K562 (cell line): ENCODE measurements around the gene CRCP. TPM values are rescaled to one million over a fixed set of nuclear protein-coding genes. Genes with fewer than 3 reads are reported as not detected.

ENCODE experiments used
- CBX1 ChIP-seq: sonication (generic); IDR thresholded peaks from 2 replicates; pipeline ENCODE4 v1.6.1; 2016; ENCODE audit warnings: antibody characterized with exemption, low read depth, mild to moderate bottlenecking
- COPS2 ChIP-seq: fragments of 450-650 bp; conservative IDR thresholded peaks from 2 replicates; pipeline ENCODE4 v1.6.1; 2016; ENCODE audit warnings: mild to moderate bottlenecking, moderate library complexity
- DPF2 ChIP-seq: fragments of 450-650 bp; IDR thresholded peaks from 2 replicates; pipeline ENCODE4 v1.6.1; 2016
- GTF2E2 ChIP-seq: fragments of 200-800 bp; sonication (Bioruptor generic); IDR thresholded peaks from 2 replicates; pipeline ENCODE4 v1.6.1; 2016; ENCODE audit warnings: missing genetic modification characterization, missing compliant biosample characterization
- HLTF ChIP-seq: fragments of 450-650 bp; IDR thresholded peaks from 2 replicates; pipeline ENCODE4 v1.6.1; 2016
- HOXB6 ChIP-seq: fragments of 250-450 bp; sonication (Bioruptor Pico); IDR thresholded peaks from 2 replicates; pipeline ENCODE4 v1.5.1; 2022; ENCODE audit warnings: mild to moderate bottlenecking, borderline replicate concordance
- KLF16 ChIP-seq: IDR thresholded peaks from 2 replicates; pipeline ENCODE4 v1.6.1; 2016; ENCODE audit warnings: antibody characterized with exemption
- MAFG ChIP-seq: fragments of 450-650 bp; conservative IDR thresholded peaks from 2 replicates; pipeline ENCODE4 v1.6.1; 2016; ENCODE audit warnings: missing genetic modification characterization, missing compliant biosample characterization
- MTA2 ChIP-seq: fragments of 450-650 bp; IDR thresholded peaks from 2 replicates; pipeline ENCODE4 v1.6.1; 2016; ENCODE audit warnings: low read depth
- RBM22 ChIP-seq: fragments of 200-400 bp; formaldehyde crosslinking; IDR thresholded peaks from 2 replicates; pipeline ENCODE4 v1.6.1; 2018; ENCODE audit warnings: low read length, low read depth; ENCODE audit not compliant: poor library complexity, severe bottlenecking
- SETDB1 ChIP-seq: IDR thresholded peaks from one replicate; pipeline ENCODE4 v1.6.1; 2012; ENCODE audit warnings: low read length, control low read depth, inconsistent platforms
- SREBF1 ChIP-seq: fragments of 150-350 bp; IDR thresholded peaks from 2 replicates; pipeline ENCODE4 v1.6.1; 2014; ENCODE audit warnings: antibody characterized with exemption, low read depth, low read length, borderline replicate concordance
- TCF3 ChIP-seq: sonication (generic); formaldehyde crosslinking; IDR thresholded peaks from 2 replicates; pipeline ENCODE4 v1.4.0; 2020; ENCODE audit warnings: mild to moderate bottlenecking, missing genetic modification reagents
- ZNF316 ChIP-seq: fragments of 450-650 bp; IDR thresholded peaks from 2 replicates; pipeline ENCODE4 v1.6.1; 2016
- polyA plus RNA-seq, 8 experiments: library from polyadenylated mRNA; depleted of rRNA in 4 of 8; stranded (reverse) in 5 of 8; unstranded in 3 of 8; fragments of >200 nt; fragmentation: Nextera tagmentation in 2 of 8; fragmentation: Illumina TruSeq in 1 of 8; extraction: Ambion mirVana in 2 of 8; extraction: Trizol in 1 of 8; gene quantifications; 2 replicates each; pipeline versions ENCODE4 v1.2.1 to v1.2.3, GENCODE V29; 2011 to 2014; ENCODE audit warnings: inconsistent platforms in 1 of 8, missing spikeins in 1 of 8
- total RNA-seq, 7 experiments: library from RNA; depleted of rRNA in 6 of 7; stranded (reverse); fragments of >200 nt in 6 of 7; fragmentation: Illumina TruSeq in 2 of 7; extraction: Trizol in 2 of 7; gene quantifications; 2 replicates each; pipeline versions ENCODE4 v1.2.1 to v1.2.3, GENCODE V29; 2011 to 2021; ENCODE audit warnings: low replicate concordance in 1 of 7
- TF ChIP-seq, protein P1 (sequence below): sonication (generic); formaldehyde crosslinking; IDR thresholded peaks from 2 replicates; pipeline ENCODE4 v1.4.0; 2020; ENCODE audit warnings: mild to moderate bottlenecking, missing genetic modification reagents
- TF ChIP-seq, protein P2 (sequence below): fragments of 150-350 bp; IDR thresholded peaks from 2 replicates; pipeline ENCODE4 v1.6.1; 2014; ENCODE audit warnings: low read depth, mild to moderate bottlenecking, low read length, borderline replicate concordance
- TF ChIP-seq, protein P3 (sequence below): fragments of 450-650 bp; formaldehyde crosslinking; IDR thresholded peaks from 2 replicates; pipeline ENCODE4 v1.4.0; 2020; ENCODE audit warnings: mild to moderate bottlenecking
- TF ChIP-seq, protein P4 (sequence below): IDR thresholded peaks from 3 replicates; pipeline ENCODE4 v1.6.1; 2011; ENCODE audit warnings: borderline replicate concordance, mild to moderate bottlenecking; ENCODE audit not compliant: insufficient read length, insufficient read depth
- TF ChIP-seq, protein P5 (sequence below): fragments of 250-450 bp; sonication (Bioruptor Pico); IDR thresholded peaks from 2 replicates; pipeline ENCODE4 v1.8.0; 2022; ENCODE audit warnings: inconsistent platforms, mild to moderate bottlenecking, moderate library complexity, borderline replicate concordance

The CRCP gene
- total and polyA plus RNA-seq, 9 of the 15 experiments (the other 6 are each of a cell fraction or from before 2014, with no cell fraction given) = 22.1 to 58.3 (median 43.4) TPM

DNA sequence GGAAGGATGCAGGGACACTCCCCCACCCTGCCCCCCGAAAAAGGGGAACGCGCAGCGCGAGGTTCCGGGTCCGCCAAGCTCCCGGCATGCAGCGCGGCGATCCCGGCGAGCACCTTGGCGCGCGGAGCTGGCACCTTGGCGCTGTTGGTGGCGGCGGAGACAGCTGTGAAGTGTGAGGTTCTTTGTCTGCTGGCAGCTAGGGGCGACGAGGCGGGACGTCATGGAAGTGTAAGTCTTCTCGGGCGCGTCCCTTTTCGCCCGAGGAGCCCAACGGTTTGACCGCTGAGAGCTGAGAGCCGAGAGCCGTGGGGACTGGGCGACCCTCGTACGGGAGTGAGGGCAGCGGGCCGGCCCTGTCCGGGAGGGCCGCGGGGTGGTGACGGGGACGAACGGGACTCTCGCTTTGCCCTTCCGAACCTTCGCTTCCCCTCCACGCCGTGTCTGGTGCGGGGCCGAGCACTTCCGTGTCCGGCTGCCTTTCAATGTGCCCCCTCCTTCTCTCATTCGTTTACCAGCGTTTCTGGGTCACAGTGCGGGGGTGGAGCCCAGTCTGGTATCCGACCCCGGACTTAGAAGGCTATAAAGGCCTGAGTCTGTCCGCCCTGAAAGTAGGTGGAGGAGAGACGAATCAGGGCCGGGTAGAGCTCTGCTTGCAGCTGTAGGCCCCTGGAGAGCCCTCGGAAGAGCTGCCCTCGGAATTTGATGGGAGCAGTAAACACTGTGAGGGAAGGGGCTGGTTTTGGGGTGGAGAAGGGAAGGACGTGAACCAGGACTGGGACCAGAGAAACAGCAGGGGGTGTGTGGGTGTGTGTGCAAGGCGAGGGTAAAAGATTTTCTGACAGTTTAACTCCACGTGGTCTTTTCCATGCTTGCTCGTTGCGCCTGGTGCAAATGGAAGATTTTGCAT, at the start of gene CRCP (continued):
- TF ChIP-seq SETDB1 = no peak
- TF ChIP-seq, protein P1, sequence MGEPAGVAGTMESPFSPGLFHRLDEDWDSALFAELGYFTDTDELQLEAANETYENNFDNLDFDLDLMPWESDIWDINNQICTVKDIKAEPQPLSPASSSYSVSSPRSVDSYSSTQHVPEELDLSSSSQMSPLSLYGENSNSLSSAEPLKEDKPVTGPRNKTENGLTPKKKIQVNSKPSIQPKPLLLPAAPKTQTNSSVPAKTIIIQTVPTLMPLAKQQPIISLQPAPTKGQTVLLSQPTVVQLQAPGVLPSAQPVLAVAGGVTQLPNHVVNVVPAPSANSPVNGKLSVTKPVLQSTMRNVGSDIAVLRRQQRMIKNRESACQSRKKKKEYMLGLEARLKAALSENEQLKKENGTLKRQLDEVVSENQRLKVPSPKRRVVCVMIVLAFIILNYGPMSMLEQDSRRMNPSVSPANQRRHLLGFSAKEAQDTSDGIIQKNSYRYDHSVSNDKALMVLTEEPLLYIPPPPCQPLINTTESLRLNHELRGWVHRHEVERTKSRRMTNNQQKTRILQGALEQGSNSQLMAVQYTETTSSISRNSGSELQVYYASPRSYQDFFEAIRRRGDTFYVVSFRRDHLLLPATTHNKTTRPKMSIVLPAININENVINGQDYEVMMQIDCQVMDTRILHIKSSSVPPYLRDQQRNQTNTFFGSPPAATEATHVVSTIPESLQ (CRISPR knock-in tag) = peak; percentile 87
- TF ChIP-seq HOXB6 (CRISPR knock-in tag) = no peak
- no peak for TF ChIP-seq MAFG (tag)
- TF ChIP-seq, protein P2, sequence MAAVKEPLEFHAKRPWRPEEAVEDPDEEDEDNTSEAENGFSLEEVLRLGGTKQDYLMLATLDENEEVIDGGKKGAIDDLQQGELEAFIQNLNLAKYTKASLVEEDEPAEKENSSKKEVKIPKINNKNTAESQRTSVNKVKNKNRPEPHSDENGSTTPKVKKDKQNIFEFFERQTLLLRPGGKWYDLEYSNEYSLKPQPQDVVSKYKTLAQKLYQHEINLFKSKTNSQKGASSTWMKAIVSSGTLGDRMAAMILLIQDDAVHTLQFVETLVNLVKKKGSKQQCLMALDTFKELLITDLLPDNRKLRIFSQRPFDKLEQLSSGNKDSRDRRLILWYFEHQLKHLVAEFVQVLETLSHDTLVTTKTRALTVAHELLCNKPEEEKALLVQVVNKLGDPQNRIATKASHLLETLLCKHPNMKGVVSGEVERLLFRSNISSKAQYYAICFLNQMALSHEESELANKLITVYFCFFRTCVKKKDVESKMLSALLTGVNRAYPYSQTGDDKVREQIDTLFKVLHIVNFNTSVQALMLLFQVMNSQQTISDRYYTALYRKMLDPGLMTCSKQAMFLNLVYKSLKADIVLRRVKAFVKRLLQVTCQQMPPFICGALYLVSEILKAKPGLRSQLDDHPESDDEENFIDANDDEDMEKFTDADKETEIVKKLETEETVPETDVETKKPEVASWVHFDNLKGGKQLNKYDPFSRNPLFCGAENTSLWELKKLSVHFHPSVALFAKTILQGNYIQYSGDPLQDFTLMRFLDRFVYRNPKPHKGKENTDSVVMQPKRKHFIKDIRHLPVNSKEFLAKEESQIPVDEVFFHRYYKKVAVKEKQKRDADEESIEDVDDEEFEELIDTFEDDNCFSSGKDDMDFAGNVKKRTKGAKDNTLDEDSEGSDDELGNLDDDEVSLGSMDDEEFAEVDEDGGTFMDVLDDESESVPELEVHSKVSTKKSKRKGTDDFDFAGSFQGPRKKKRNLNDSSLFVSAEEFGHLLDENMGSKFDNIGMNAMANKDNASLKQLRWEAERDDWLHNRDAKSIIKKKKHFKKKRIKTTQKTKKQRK = no peak
- TF ChIP-seq GTF2E2 (tag) = peak; percentile 68; the same call in 1 of the 2 replicates
- TF ChIP-seq COPS2 = no peak
- TF ChIP-seq TCF3 (CRISPR knock-in tag) = peak; percentile 28; the same call in 1 of the 2 replicates
- TF ChIP-seq, protein P3, sequence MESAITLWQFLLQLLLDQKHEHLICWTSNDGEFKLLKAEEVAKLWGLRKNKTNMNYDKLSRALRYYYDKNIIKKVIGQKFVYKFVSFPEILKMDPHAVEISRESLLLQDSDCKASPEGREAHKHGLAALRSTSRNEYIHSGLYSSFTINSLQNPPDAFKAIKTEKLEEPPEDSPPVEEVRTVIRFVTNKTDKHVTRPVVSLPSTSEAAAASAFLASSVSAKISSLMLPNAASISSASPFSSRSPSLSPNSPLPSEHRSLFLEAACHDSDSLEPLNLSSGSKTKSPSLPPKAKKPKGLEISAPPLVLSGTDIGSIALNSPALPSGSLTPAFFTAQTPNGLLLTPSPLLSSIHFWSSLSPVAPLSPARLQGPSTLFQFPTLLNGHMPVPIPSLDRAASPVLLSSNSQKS (CRISPR knock-in tag) = no peak
- no peak for TF ChIP-seq MTA2
- peak; percentile 85 for TF ChIP-seq RBM22
- TF ChIP-seq ZNF316 = 0 out of 2 replicates have a peak, but pooled peaks have one; percentile 20
- TF ChIP-seq, protein P4, sequence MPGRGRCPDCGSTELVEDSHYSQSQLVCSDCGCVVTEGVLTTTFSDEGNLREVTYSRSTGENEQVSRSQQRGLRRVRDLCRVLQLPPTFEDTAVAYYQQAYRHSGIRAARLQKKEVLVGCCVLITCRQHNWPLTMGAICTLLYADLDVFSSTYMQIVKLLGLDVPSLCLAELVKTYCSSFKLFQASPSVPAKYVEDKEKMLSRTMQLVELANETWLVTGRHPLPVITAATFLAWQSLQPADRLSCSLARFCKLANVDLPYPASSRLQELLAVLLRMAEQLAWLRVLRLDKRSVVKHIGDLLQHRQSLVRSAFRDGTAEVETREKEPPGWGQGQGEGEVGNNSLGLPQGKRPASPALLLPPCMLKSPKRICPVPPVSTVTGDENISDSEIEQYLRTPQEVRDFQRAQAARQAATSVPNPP = no peak
- TF ChIP-seq, protein P5, sequence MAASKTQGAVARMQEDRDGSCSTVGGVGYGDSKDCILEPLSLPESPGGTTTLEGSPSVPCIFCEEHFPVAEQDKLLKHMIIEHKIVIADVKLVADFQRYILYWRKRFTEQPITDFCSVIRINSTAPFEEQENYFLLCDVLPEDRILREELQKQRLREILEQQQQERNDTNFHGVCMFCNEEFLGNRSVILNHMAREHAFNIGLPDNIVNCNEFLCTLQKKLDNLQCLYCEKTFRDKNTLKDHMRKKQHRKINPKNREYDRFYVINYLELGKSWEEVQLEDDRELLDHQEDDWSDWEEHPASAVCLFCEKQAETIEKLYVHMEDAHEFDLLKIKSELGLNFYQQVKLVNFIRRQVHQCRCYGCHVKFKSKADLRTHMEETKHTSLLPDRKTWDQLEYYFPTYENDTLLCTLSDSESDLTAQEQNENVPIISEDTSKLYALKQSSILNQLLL (CRISPR knock-in tag) = no peak
- peak; percentile 79; the same call in 1 of the 2 replicates for TF ChIP-seq CBX1
- peak; percentile 4 for TF ChIP-seq HLTF
- no peak for TF ChIP-seq SREBF1
- TF ChIP-seq DPF2 = peak; percentile 56
- TF ChIP-seq KLF16 = peak; percentile 66; the same call in 1 of the 2 replicates
